Measurements from ENCODE around the gene GFOD2.

Gene GFOD2

DNA sequence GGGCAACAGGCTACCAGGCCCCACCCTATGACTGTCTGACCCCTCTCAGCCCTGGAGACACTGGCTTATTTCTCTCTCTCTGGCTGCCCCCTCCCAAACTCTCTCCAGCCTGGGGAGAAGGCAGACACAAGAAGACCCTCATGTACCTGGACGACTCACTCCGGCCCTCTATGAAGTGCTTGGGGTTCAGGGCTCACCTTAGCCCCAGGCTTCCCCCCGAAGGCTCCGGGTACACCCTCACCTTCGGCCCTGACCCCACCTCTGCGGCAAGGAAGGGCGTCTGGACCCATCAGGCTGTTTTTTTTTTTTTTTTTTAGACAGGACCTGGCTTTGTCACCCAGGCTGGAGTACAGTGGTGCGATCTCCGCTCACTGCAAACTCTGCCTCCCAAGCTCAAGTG is 75.1 kb downstream of the GFOD2 start:
- no peak for DNase-seq (ENCODE audit: low read depth, low spot score)

DNA sequence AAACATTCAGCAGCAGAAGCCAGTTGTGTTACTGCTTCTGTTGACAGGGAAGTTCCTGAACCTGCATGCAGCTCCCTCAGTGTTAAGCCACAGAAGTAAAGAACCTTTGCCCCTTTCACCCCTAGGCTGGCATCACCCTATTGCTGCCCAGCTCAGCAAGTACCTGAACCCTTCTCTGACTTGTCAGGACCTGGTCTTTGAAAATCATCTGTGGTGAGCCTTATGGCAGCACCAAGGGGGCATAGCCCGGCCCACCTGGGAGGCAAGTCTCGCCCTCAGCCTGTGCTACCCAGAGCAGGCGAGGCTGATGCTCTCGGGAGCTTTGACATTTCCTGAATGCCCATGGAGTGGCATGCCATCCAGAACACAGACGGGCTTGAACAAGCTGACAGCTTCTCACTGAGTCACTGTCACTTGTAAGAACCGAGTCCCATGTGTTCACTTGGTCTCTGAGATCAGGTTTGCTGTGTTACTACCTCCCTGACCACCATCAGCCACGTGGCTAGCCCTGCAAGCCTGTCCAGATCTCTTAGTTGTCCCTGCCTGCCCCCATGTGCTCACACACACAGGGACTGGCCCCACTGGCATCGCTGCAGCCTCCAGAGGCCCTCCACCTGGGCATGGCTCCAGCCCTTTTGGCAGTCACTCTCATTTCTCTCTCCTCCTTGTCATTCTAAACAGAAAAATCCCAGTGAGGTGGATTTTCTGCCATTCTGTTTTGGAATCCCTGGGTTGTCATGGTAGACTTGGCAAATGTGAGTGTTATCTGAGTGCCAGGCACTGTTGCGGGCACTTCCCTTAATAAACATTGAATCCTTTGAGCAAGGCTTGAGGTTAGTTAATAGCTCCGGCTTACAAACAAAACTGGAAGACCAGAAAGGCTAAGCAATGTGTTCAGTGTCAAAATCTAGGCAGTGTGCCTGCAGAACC is 77.1 kb downstream of the GFOD2 start:
- no peak for DNase-seq (ENCODE audit: low read depth, low spot score)

GRCh38 chr16:67637625-67638024 is 81.5 kb downstream of the GFOD2 start:
- no peak for DNase-seq (ENCODE audit: low read depth, low spot score)

GRCh38 chr16:67636713-67637112 is 82.4 kb downstream of the GFOD2 start:
- no peak for DNase-seq (ENCODE audit: low read depth, low spot score)

DNA sequence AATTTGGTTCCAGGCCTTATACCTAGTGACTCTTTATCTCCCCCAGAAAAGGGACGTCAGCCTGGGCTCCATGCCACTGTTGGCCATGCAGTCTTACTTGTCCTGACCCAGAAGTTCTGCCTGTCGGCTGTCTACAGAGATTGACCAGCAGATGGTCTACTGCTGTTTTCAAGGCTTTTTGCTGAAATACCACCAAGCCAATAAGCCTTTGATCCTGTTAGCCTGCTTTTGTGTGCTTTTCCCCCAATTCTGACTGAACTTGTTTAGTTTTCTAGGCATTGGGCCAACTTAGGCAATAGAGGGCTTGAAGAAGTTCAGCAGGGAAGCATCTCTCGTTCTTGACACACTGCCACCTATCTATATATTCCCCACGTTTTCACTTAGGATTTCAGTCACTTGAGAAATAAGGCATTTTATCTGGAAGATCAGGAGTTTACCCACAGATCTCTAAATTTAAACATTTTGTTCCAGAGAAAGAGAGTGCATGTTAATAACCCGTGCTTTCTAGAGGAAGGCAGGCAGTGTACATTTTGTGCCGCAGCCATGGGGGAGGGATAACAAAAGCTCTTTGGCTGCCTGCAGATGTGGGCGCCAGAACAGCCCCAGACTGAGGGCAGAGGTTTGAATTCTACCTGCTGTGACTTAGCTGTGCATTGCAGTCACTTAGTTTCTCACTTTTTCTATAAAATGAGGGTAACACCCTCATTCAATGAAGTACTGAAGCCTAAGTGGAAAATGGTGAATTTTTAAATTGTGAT is 86.5 kb downstream of the GFOD2 start:
- no peak for DNase-seq (ENCODE audit: low read depth, low spot score)

- DNase-seq (ENCODE audit: low read depth, low spot score): no peak
Measured at GRCh38 chr16:67628216-67628615, 90.9 kb downstream of the GFOD2 start.
